GM21619 (cell line): Measurements from ENCODE around the gene RCC2.

ENCODE experiments used
- ATAC-seq: cut with Tn5 transposase; IDR thresholded peaks from one replicate; pipeline ENCODE4 v1.9.1; 2021; ENCODE audit not compliant: unreplicated experiment

RCC2 gene

DNA sequence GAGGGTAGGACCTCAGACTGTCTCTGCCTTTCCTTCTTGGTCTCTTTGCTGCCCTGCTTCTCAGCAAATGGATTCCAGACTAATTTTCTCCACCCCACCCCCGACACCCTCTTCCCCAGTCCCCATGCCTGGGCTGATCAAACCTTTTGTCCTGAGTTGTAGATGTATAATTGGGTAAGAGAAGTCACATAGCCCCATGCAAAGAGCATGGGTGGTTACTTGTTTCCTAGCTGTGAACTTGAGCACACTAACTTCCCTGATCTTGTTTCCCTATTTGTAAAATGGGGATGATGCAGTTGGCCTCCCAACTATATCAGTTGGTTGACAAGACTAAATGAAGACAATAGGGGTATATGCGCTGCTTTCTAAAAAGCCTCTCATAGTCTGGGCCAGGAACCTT lies 58.3 kb downstream of the RCC2 start:
- ATAC-seq = no peak

DNA sequence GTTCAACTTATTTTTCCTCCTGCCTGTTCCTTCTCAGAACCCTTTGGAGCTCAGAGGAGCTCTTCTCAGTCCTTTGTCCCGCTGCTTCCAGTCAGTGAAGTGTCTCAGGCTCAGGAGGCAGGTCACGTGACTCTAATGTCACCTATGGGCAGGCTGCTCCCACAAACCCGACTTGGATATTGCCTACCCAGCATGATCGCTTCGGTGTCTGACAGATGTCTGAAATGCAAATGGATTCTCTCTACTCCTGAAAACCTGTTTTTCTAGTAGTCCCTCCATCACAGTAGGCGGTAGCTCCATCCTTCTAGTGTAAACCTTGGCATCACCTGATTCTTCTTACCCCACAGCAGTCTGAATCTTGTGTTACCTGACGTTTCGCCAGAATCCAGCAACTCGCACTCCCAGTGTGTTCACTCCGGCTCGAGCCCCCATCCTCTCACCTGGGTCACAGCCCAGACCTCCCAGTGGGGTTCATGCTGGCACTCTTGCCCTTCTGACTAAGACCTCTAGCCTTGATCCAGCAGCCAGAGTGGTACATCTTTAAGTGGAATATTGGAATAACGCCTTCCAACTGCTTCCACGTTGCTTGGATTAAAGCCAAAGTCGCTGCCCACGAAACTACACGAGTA lies 62.0 kb downstream of the RCC2 start:
- no peak for ATAC-seq

DNA sequence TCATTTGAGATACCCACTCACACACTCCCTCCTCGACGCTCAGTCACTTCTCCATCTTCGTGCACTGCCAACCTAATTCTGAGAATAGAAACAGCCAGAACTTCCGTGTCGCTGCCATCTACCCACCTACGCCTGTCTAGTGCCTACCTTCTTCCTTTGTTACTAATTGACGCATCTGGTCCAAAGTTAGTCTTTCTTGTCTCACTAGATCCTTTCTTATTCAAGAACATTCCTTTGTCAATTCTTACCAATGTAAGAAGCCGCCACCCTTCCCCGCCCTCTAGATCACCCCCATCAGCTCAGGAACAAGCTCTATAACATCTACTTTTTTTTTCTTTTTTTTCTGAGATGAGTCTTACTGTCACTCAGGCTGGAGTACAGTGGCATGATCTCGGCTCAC lies 63.8 kb downstream of the RCC2 start:
- no peak for ATAC-seq

DNA sequence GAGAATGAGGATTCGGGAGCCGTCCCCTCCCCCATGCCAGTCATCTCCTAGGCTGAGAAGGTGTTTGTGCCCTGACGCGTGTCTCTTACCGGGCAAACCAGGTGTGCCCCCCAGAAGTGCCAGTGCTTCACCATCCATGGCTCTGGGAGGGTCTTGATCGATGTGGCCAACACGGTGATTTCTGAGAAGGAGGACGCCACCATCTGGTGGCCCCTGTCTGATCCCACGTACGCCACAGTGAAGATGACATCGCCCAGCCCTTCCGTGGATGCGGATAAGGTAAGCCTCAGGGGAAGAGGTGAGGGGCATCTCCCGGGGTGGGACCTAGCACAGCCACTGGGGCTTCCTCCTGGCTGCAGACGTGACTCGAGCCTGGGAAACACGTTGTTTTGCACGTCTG lies 66.5 kb downstream of the RCC2 start:
- ATAC-seq = no peak

DNA sequence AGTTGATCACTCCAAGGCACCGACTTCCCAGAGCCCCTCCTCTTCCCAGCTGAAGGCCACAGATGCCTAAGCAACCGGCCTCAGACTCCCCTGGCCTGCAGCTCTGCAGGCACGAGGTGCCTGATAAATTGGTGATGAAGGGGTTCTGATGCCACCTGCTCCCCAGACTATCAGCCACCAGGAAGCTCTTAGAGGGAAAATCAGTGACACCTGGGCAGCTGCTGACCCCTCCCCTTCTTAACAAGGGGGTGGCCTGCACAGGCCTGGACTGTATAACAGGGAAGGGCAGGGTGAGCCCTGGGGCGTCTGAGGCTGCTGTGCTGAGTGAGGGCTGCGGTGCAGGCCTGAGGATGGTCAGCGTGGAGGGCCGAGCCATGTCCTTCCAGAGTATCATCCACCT lies 67.6 kb downstream of the RCC2 start, which contains the start of gene PADI6:
TSS of gene PADI6 (plus strand) at position 301 of the 400 bp plus-strand sequence. CDS start at position 351, 50 bp downstream.
- no peak for ATAC-seq

DNA sequence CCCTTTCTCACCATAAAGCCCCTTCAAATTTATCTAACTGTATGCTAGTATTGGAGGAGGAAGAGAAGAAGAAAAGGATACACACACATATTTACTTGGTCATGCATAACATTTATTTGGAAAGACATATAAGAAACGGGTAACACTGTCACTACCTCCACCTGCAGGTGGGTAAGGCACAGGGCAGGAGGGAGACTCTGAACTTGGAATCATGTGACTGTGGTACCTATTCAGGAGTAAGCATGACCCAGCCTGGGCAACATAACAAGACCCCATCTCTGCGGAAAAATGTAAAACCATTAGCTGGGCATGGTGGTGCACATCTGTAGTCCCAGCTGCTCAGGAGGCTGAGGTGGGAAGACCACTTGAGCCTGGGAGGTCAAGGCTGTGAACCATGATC lies 68.9 kb downstream of the RCC2 start:
- ATAC-seq = no peak

DNA sequence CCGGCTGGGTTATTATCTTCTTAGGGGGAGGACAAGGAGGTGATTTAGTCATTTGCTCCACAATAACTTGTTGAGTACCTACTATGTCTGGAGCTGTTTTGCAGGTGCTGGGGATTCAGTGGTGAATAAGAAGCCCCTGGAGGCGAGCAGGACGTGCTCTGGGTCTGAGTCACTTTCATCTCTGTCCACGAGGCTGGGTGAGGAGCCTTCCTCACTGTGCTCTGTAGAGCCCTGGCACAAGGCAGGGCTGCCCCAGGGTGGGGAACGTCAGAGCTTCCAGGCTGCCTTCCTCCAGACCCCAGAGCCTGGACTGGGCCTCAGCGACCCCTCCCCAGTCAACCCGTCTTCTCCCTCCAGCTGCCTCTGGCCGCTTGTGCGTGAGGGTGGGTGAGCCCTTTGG lies 70.0 kb downstream of the RCC2 start:
- no peak for ATAC-seq

DNA sequence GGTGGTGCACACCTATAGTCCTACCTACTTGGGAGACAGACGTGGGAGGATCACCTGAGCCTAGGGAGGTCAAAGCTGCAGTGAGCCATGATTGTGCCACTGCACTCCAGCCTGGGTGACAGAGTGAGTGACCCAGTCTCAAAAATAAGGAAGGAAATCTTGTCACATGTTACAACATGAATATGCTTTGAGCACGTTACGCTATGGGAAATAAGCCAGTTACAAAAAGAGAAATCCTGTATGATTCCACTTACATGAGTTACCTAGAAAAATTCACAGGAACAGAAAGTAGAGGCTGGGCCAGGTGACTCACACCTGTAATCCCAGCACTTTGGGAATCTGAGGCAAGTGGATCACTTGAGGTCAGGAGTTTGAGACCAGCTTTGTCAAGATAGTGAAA lies 74.2 kb downstream of the RCC2 start:
- no peak for ATAC-seq

DNA sequence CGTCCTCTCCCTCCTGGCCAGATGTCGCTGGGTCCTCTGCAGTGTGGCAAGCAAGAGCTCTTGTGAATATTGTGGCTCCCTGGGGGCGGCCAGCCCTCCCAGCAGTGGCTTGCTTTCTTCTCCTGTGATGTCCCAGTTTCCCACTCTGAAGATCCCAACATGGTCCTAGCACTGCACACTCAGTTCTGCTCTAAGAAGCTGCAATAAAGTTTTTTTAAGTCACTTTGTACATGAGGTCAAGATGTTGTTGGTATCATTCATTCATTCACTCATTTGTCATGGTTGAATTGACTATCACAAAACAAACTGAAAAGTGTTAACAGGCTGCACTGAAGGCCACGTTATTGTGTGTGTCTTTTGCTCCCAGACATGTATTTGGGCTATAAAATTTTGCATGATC lies 75.7 kb downstream of the RCC2 start:
- no peak for ATAC-seq

DNA sequence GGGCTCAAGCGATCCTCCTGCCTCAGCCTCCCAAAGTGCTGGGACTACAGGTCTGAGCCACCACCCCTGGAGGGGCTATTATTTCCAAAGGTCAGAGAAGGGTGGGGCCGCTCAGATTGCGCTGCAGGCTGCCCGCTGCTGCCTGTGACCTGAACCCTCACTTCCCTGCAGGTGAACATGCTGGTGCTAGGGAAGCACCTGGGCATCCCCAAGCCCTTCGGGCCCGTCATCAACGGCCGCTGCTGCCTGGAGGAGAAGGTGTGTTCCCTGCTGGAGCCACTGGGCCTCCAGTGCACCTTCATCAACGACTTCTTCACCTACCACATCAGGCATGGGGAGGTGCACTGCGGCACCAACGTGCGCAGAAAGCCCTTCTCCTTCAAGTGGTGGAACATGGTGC lies 76.1 kb downstream of the RCC2 start:
- no peak for ATAC-seq

DNA sequence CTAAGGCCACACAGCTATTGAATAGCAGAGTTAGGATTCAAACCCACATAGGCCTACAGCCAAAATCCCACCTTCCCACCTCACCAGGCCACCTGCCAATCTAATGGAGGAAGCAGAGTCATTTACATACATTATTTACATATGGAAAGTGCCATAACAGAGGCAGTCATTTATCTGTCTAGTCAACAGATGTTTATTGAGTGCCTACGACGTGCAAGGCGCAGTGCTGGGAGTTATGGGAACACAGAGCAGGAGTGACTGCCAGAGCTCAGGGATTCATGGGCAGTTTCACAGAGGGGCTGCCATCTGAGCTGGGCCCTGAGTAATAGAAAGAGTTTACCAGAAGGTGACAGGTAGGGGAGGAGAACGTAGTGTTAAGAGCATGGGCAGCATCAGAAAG lies 77.8 kb downstream of the RCC2 start:
- no peak for ATAC-seq

DNA sequence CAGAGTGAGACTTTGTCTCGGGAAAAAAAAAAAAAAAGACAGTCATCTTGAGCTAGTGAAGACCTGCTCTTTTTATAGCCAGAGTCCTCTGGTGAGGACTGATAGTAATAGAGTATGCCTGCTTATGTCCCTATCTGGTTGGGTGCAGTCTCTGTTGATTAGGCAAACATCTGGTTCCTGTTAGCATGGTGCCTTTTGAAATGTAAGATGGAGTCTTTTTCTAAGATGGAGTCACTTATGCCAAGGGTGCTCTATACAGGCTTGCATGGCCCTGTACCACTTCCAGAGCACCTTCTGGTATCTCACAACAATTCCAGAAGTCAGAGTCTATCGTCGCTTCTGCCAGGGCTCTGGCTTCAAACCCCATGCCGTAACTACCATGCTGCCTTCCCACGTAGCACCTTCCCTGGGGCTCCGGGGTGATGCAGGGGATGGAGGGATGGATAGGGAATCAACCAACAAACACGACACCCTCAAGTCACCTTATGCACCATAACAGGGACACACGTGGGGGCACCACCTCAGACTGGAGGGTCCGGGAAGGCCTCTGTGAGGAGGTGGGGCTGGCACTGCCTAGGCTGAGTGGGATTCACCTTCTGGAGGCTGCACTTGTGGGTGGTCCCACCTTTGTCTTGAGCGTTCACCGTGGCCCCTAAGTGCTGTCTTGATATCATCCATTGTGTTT lies 79.1 kb downstream of the RCC2 start:
- ATAC-seq = no peak

DNA sequence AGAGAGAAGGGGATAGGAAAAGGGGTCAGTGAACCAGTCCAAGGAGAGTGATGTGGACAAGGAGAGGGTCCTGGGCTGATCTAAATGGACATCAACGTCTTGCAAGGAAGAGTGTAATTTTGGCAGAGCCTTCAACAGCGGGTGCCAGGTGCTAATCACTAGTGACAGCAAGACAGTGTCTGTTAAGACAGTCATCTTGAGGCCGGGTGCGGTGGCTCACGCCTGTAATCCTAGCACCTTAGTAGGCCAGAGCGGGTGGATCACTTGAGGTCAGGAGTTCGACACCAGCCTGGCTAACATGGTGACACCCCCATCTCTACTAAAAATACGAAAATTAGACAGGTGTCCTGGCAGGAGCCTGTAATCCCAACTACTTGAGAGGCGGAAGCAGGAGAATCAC lies 79.7 kb downstream of the RCC2 start:
- ATAC-seq = no peak

DNA sequence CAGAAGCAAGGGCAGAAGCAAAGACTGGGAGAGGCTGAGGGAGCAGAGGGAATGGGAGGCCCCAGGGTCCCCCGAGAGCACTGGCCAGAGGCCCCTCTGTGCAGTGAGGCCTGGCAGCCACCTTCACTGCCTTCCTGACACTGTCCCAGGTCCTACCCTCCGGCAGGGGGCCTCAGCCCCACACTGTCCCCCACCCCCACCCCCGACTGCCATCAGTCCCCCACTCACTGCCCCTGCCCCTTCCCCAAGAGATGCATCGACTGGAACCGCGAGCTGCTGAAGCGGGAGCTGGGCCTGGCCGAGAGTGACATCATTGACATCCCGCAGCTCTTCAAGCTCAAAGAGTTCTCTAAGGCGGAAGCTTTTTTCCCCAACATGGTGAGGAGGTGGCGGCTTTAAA lies 80.4 kb downstream of the RCC2 start:
- no peak for ATAC-seq

DNA sequence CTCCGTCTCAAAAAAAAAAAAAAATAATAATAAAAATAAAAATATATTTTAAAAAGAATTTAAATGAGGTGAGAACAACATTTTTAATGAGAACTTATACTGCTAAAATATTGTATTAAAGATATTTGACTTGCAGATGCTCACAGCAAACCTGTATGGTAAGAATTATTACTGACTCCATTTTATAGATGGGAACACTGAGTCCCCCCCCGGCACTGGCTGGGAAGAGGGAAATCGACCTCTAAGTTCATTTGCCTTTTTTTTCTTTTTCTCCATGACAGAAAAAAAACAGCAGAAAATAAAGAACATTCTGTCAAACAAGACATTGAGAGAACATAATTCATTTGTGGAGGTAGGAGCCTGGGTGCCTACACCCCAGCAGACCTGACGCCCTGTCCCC lies 80.9 kb downstream of the RCC2 start:
- ATAC-seq = no peak
